Measurements from ENCODE around the gene MUC22.
"Not testable (repeated sequence)": the region's sequence is repeated elsewhere in the genome, so short reads cannot be mapped to it uniquely, and the experiment has no call there.

Gene MUC22

GRCh38 chr6:30998785-30999184, 11.5 kb upstream of the MUC22 start:
- H3K4me3 ChIP-seq (ENCODE audit: low read depth, low read length), result no peak overlapping the region
- DNase-seq (ENCODE audit: low read depth), result no peak
- TF ChIP-seq, protein P1, sequence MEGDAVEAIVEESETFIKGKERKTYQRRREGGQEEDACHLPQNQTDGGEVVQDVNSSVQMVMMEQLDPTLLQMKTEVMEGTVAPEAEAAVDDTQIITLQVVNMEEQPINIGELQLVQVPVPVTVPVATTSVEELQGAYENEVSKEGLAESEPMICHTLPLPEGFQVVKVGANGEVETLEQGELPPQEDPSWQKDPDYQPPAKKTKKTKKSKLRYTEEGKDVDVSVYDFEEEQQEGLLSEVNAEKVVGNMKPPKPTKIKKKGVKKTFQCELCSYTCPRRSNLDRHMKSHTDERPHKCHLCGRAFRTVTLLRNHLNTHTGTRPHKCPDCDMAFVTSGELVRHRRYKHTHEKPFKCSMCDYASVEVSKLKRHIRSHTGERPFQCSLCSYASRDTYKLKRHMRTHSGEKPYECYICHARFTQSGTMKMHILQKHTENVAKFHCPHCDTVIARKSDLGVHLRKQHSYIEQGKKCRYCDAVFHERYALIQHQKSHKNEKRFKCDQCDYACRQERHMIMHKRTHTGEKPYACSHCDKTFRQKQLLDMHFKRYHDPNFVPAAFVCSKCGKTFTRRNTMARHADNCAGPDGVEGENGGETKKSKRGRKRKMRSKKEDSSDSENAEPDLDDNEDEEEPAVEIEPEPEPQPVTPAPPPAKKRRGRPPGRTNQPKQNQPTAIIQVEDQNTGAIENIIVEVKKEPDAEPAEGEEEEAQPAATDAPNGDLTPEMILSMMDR (IDR thresholded peaks at IDR 0.05; ENCODE audit: low read depth, low read length), result no peak
- TF ChIP-seq MAX (IDR thresholded peaks at IDR 0.05; ENCODE audit: low read depth, low read length) (no peak), MYC (IDR thresholded peaks at IDR 0.05; ENCODE audit: low read depth, low read length) (no peak), POLR2A (IDR thresholded peaks at IDR 0.05; ENCODE audit: extremely low read depth, insufficient read length) (no peak)

GRCh38 chr6:31000067-31000860, 10.0 kb upstream of the MUC22 start:
- not testable (repeated sequence) for H3K4me3 ChIP-seq (ENCODE audit: low read depth, low read length); DNase-seq (ENCODE audit: low read depth)

DNA sequence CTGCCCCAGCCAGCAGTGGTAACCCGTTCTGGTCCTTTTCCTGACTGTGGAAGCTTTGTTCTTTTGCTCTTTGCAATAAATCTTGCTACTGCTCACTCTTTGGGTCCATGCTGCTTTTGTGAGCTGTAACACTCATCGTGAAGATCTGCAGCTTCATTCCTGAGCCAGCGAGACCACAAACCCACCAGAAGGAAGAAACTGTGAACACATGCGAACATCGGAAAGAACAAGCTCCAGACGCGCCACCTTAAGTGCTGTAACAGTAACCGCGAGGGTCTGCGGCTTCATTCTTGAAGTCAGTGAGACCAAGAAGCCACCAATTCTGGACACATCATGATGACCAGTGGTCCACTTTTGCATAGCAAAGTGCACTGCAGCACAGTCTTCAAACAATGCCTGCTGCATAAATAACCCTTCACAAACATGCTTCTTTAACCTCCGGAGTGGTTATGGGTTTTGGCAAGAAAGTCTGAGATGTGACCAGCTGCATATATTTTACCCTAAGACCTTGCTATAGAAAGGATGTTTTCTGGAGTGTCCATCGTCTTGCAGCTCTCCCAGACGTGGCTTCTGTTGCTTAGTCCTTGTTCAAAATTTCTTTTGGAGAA, 8.9 kb upstream of the MUC22 start:
- H3K4me3 ChIP-seq (ENCODE audit: low read depth, low read length), result no peak overlapping the region
- TF ChIP-seq, protein P1 (IDR thresholded peaks at IDR 0.05; ENCODE audit: low read depth, low read length), result no peak
- TF ChIP-seq MYC (IDR thresholded peaks at IDR 0.05; ENCODE audit: low read depth, low read length) (no peak), POLR2A (IDR thresholded peaks at IDR 0.05; ENCODE audit: extremely low read depth, insufficient read length) (no peak), MAX (IDR thresholded peaks at IDR 0.05; ENCODE audit: low read depth, low read length) (no peak)
- no peak for DNase-seq (ENCODE audit: low read depth)

GRCh38 chr6:31002471-31002870, 7.8 kb upstream of the MUC22 start:
- no peak for DNase-seq (ENCODE audit: low read depth)
- H3K4me3 ChIP-seq (ENCODE audit: low read depth, low read length), result no peak overlapping the region
- TF ChIP-seq MAX (IDR thresholded peaks at IDR 0.05; ENCODE audit: low read depth, low read length) (no peak), MYC (IDR thresholded peaks at IDR 0.05; ENCODE audit: low read depth, low read length) (no peak), POLR2A (IDR thresholded peaks at IDR 0.05; ENCODE audit: extremely low read depth, insufficient read length) (no peak)
- TF ChIP-seq, protein P1 (IDR thresholded peaks at IDR 0.05; ENCODE audit: low read depth, low read length), result no peak

DNA sequence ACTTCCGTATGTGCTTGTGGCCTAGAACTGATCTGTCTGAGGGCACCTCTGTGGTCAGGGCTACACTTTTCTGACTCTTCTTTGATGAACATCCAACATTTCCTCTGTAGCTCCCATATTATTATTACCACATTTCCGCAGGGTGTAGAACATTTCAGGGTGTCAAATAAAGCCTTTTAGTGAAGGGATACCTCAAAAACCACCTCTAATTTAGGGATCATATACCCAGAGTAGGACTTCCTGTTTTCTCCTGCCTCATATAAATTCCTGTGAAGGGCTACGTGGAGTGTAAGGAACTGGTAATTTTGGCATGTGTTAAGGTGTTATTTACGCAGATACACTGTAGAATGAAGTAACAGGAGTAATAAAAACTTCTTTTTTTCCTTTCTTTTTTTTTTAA, 5.5 kb upstream of the MUC22 start:
- H3K4me3 ChIP-seq (ENCODE audit: low read depth, low read length), result no peak overlapping the region
- TF ChIP-seq, protein P1 (IDR thresholded peaks at IDR 0.05; ENCODE audit: low read depth, low read length), result no peak
- TF ChIP-seq MYC (IDR thresholded peaks at IDR 0.05; ENCODE audit: low read depth, low read length), result no peak
- no peak for TF ChIP-seq MAX (IDR thresholded peaks at IDR 0.05; ENCODE audit: low read depth, low read length)
- TF ChIP-seq POLR2A (IDR thresholded peaks at IDR 0.05; ENCODE audit: extremely low read depth, insufficient read length), result no peak
- no peak for DNase-seq (ENCODE audit: low read depth)

DNA sequence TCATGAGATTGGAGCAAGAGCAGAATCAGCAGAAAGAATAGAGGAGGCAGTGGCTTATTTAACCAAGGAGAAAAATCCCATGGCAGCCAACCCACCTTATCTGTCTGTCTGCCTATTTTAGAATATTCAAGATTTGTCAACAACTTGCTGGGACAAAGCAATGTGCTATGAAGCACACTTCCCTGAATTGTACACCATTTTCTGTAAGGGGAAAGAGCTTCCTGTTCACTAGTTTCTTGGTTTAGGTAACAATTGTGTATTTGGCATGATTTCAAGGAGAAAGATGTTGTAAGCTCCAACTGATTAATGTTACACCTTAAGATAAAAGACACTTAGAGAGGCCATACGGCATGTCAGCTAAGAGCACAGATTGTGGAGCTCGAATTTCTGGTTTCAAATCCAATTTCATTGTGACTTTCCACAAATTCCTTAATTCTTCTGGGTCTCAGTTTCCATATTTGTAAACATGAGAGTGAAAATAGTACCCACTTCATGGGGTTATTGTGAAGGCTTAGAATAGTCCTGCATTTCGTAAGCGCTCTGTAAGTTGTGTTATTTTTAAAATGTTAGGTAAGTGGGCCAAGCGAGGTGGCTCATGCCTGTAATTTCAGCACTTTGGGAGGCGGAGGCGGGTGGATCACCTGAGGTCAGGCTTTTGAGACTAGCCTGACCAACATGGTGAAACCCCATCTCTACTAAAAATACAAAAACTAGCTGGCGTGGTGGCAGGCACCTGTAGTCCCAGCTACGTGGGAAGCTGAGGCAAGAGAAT, 4.8 kb upstream of the MUC22 start:
- TF ChIP-seq, protein P1 (IDR thresholded peaks at IDR 0.05; ENCODE audit: low read depth, low read length), result no peak
- no peak for TF ChIP-seq MAX (IDR thresholded peaks at IDR 0.05; ENCODE audit: low read depth, low read length)
- TF ChIP-seq MYC (IDR thresholded peaks at IDR 0.05; ENCODE audit: low read depth, low read length), result no peak
- no peak for TF ChIP-seq POLR2A (IDR thresholded peaks at IDR 0.05; ENCODE audit: extremely low read depth, insufficient read length)
- no peak for DNase-seq (ENCODE audit: low read depth)
- no peak overlapping the region for H3K4me3 ChIP-seq (ENCODE audit: low read depth, low read length)

Measured in NB4 (cell line).